ENCODE results near the gene SETD5. TPM values are rescaled to one million over a fixed set of nuclear protein-coding genes. Genes with fewer than 3 reads are reported as not detected.

Gene SETD5
- total and polyA plus RNA-seq, 2 of the 4 experiments (the other 2 are of a cell fraction) = 42.7 to 62.9 TPM

- no peak for TF ChIP-seq RCOR1 (IDR thresholded peaks at IDR 0.05; ENCODE audit: insufficient replicate concordance, low read length)
- no peak for TF ChIP-seq CTCF (conservative IDR thresholded peaks at IDR 0.05; ENCODE audit: low read depth, low read length)
- no peak for TF ChIP-seq MXI1 (IDR thresholded peaks at IDR 0.05; ENCODE audit: borderline replicate concordance, low read depth, low read length)
- no CpG with 5 or more reads among the region's 1 CpG for WGBS, 2 experiments (ENCODE audit: extremely low coverage in 2 of 2, insufficient read length in 1 of 2)
- H3K14ac ChIP-seq (replicated peaks; ENCODE audit: low read depth, low read length) = no peak overlapping the region
- no peak overlapping the region for H2AK9ac ChIP-seq (replicated peaks; ENCODE audit: low read depth, low read length, poor library complexity)
- no peak overlapping the region for H2BK5ac ChIP-seq (ENCODE audit: low read depth, low read length, poor library complexity, severe bottlenecking)
- intact Hi-C loops (cut with micrococcal nuclease) (no loop called here), dilution Hi-C loops (cut with HindIII; ENCODE audit: low sequenced_read_pairs, unreplicated experiment) (no loop called here), in situ Hi-C loops (cut with MboI; ENCODE audit: low sequenced_read_pairs) (no loop called here)
- POLR2A ChIA-PET (ENCODE audit: unreplicated experiment) = interaction anchor here (0.6 kb wide), 1 partner anchor 156 kb away, joined by 7 read pairs; no protein-coding TSS in a partner anchor
- no peaks in the 10 kb centered on the region for H3K9me1 ChIP-seq (ENCODE audit: insufficient read depth, low read length)
- H4K8ac ChIP-seq (ENCODE audit: low read depth in 2 of 2, low read length in 2 of 2) = no peak overlapping the region
- DNase-seq (no peak), ATAC-seq (ENCODE audit: low read depth) (no peak)
- H4K91ac ChIP-seq (ENCODE audit: insufficient read depth, low read depth, low read length) = no peak overlapping the region
- no TSS peak for BruUV-seq (replicated peaks)
- no peak overlapping the region for H3K9ac ChIP-seq (ENCODE audit: low read depth, low read length)
- H3K36me3 ChIP-seq (ENCODE audit: control insufficient read depth, insufficient read depth, low read length) = peaks cover 31% of the 10 kb centered on the region
- H2BK15ac ChIP-seq (ENCODE audit: low read depth, low read length) = no peak overlapping the region
- no peak overlapping the region for H2AFZ ChIP-seq (replicated peaks; ENCODE audit: low read length, poor library complexity)
- peaks cover 5% of the 10 kb centered on the region for H4K20me1 ChIP-seq (ENCODE audit: insufficient read depth, low read length)
- CTCF ChIA-PET = no interaction called here
- H3K4me3 ChIP-seq (ENCODE audit: insufficient read depth, low read depth, low read length) = no peak overlapping the region
- no peak overlapping the region for H3K56ac ChIP-seq (ENCODE audit: extremely low read depth, insufficient read depth, low read length)
- H3K27ac ChIP-seq (ENCODE audit: insufficient read depth, low read length) = no peak overlapping the region
- no peak overlapping the region for H3K4ac ChIP-seq (ENCODE audit: low read depth, low read length)
- no peak overlapping the region for H3K23ac ChIP-seq (ENCODE audit: low read depth, low read length)
- no peaks in the 10 kb centered on the region for H3K9me3 ChIP-seq (ENCODE audit: control insufficient read depth, insufficient read depth, low read length)
- no peaks in the 10 kb centered on the region for H3K4me1 ChIP-seq (ENCODE audit: control insufficient read depth, insufficient read depth, low read length)
- H2BK120ac ChIP-seq (ENCODE audit: low read depth, low read length) = no peak overlapping the region
- H2AK5ac ChIP-seq (ENCODE audit: low read depth, low read length) = no peak overlapping the region
- no peak overlapping the region for H3K18ac ChIP-seq (ENCODE audit: low read depth, low read length)
- no peak overlapping the region for H3K4me2 ChIP-seq (ENCODE audit: low read depth, low read length)
- H4K5ac ChIP-seq (ENCODE audit: low read depth, low read length) = no peak overlapping the region
- H2BK20ac ChIP-seq (ENCODE audit: low read depth, low read length) = no peak overlapping the region
- H3K27me3 ChIP-seq (ENCODE audit: control insufficient read depth, insufficient read depth, low read length) = no peaks in the 10 kb centered on the region
- H3K79me1 ChIP-seq (ENCODE audit: low read depth in 1 of 2, low read length in 2 of 2) = peaks cover 15 to 16% of the 10 kb centered on the region in 2 experiments
These were observed 58.2 kb downstream of the SETD5 start for GRCh38 chr3:9455596-9456131.

Measured in IMR-90 (cell line).